HG02840 (cell line): ENCODE results near the gene SUGP2.
"Not testable (repeated sequence)": the region's sequence is repeated elsewhere in the genome, so short reads cannot be mapped to it uniquely, and the experiment has no call there.

Experiments used
- ATAC-seq: cut with Tn5 transposase; IDR thresholded peaks from one replicate; pipeline ENCODE4 v1.9.1; 2021; ENCODE audit warnings: mild to moderate bottlenecking, moderate library complexity, moderate number of reproducible peaks; ENCODE audit not compliant: unreplicated experiment, low FRiP score

The SUGP2 gene

GRCh38 chr19:18961767-18962620, 71.3 kb downstream of the SUGP2 start:
- no peak for ATAC-seq

- no peak for ATAC-seq
These were observed 72.9 kb downstream of the SUGP2 start for GRCh38 chr19:18960370-18960769.

GRCh38 chr19:18955042-18955441, 78.3 kb downstream of the SUGP2 start:
- no peak for ATAC-seq

- no peak for ATAC-seq
These were observed 79.2 kb downstream of the SUGP2 start for GRCh38 chr19:18954094-18954493.

- not testable (repeated sequence) for ATAC-seq
These were observed 80.8 kb downstream of the SUGP2 start for GRCh38 chr19:18952364-18953003.

- no peak for ATAC-seq
These were observed 81.5 kb downstream of the SUGP2 start for GRCh38 chr19:18951721-18952281.

- no peak for ATAC-seq
These were observed 83.5 kb downstream of the SUGP2 start for GRCh38 chr19:18949858-18950257.

- ATAC-seq: no peak
These were observed 84.4 kb downstream of the SUGP2 start for GRCh38 chr19:18948976-18949356.

- ATAC-seq: no peak
These were observed 85.0 kb downstream of the SUGP2 start for GRCh38 chr19:18948075-18948975.

GRCh38 chr19:18946918-18947317, 86.4 kb downstream of the SUGP2 start:
- no peak for ATAC-seq

- no peak for ATAC-seq
These were observed 87.0 kb downstream of the SUGP2 start for GRCh38 chr19:18946335-18946734.

GRCh38 chr19:18945297-18945696, 88.0 kb downstream of the SUGP2 start:
- ATAC-seq: no peak

GRCh38 chr19:18943465-18943864, 89.9 kb downstream of the SUGP2 start:
- no peak for ATAC-seq

GRCh38 chr19:18942692-18943091, 90.6 kb downstream of the SUGP2 start:
- no peak for ATAC-seq

GRCh38 chr19:18941628-18942354, 91.5 kb downstream of the SUGP2 start:
- ATAC-seq: no peak
